ENCODE measurements around the gene SLC9A9.

SLC9A9 gene

DNA sequence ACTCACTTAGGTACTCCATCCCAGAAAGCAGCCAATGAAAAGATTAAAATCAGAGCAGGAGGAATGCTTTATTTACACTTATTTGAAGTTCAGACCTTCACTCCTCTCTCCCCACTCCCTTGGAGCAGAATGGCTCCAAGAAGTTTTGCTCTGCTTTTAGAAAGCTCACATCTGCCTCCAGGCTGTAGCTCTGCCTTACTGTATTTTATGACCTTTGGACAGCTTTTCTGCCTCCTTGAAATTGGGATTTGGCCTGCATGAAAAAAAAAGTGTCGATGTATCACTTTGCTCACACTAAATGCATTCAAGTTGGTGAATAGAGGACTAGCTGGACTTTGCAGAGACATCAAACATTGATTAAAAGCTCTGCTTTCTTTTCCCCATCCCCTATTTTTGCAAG lies 95.3 kb downstream of the SLC9A9 start:
- DNase-seq (ENCODE audit: low read depth): no peak
- no peak overlapping the region for H3K4me3 ChIP-seq (ENCODE audit: low read depth, low read length)
- TF ChIP-seq, protein P1, sequence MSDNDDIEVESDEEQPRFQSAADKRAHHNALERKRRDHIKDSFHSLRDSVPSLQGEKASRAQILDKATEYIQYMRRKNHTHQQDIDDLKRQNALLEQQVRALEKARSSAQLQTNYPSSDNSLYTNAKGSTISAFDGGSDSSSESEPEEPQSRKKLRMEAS (IDR thresholded peaks at IDR 0.05; ENCODE audit: low read depth, low read length): no peak
- no peak for TF ChIP-seq POLR2A (IDR thresholded peaks at IDR 0.05; ENCODE audit: extremely low read depth, insufficient read length)
- TF ChIP-seq, protein P2, sequence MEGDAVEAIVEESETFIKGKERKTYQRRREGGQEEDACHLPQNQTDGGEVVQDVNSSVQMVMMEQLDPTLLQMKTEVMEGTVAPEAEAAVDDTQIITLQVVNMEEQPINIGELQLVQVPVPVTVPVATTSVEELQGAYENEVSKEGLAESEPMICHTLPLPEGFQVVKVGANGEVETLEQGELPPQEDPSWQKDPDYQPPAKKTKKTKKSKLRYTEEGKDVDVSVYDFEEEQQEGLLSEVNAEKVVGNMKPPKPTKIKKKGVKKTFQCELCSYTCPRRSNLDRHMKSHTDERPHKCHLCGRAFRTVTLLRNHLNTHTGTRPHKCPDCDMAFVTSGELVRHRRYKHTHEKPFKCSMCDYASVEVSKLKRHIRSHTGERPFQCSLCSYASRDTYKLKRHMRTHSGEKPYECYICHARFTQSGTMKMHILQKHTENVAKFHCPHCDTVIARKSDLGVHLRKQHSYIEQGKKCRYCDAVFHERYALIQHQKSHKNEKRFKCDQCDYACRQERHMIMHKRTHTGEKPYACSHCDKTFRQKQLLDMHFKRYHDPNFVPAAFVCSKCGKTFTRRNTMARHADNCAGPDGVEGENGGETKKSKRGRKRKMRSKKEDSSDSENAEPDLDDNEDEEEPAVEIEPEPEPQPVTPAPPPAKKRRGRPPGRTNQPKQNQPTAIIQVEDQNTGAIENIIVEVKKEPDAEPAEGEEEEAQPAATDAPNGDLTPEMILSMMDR (IDR thresholded peaks at IDR 0.05; ENCODE audit: low read depth, low read length): no peak
- no peak for TF ChIP-seq MYC (IDR thresholded peaks at IDR 0.05; ENCODE audit: low read depth, low read length)

DNA sequence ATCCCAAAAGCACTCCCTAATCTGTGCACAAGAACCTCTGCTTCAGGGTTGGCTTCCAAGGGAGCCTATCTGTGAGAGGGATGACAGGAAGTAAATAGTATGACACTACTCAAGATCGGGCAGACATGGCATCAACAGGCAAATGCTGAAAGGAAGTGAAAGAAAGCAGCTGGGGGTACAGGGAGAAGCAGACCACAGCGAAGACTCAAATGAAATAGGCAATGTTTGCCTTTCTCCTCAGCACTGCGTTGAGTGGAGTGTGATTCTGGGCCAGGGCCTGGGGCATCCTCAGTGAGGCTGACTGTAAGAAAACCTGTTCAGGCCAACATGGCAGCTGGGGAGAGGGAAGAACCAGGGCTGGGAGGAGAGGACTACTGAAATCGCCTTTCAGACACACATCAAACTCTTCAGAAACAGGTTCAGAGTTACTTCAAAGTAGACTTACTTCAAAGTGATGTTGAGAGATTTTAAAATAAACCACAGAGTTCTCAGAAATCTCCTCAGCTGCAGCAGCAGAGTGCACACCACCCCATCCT lies 96.6 kb downstream of the SLC9A9 start:
- H3K4me3 ChIP-seq (ENCODE audit: low read depth, low read length): no peak overlapping the region
- no peak for TF ChIP-seq POLR2A (IDR thresholded peaks at IDR 0.05; ENCODE audit: extremely low read depth, insufficient read length)
- no peak for DNase-seq (ENCODE audit: low read depth)

DNA sequence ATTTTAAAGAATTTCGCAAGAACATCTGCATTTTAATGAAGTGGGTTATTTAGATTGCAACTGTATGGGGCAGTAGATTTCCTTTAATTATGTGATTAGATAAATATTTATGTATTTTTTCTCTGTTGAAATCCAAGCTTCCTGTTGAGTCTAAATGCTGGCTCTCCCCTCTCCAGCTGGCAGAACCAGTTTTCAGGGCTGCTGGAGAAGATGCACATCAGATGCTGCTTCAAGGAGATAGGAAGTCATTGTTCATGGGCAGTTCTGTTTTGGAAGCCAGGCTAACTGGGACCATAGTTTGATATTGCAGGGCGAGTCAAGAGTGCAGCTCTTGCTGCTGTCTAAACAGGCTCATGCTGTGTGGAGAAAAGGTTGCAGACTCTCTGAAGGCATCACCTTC lies 97.4 kb downstream of the SLC9A9 start:
- no peak overlapping the region for H3K4me3 ChIP-seq (ENCODE audit: low read depth, low read length)
- TF ChIP-seq, protein P2 (IDR thresholded peaks at IDR 0.05; ENCODE audit: low read depth, low read length): no peak
- TF ChIP-seq POLR2A (IDR thresholded peaks at IDR 0.05; ENCODE audit: extremely low read depth, insufficient read length) (no peak), MYC (IDR thresholded peaks at IDR 0.05; ENCODE audit: low read depth, low read length) (no peak)
- TF ChIP-seq, protein P1 (IDR thresholded peaks at IDR 0.05; ENCODE audit: low read depth, low read length): no peak
- DNase-seq (ENCODE audit: low read depth): no peak

DNA sequence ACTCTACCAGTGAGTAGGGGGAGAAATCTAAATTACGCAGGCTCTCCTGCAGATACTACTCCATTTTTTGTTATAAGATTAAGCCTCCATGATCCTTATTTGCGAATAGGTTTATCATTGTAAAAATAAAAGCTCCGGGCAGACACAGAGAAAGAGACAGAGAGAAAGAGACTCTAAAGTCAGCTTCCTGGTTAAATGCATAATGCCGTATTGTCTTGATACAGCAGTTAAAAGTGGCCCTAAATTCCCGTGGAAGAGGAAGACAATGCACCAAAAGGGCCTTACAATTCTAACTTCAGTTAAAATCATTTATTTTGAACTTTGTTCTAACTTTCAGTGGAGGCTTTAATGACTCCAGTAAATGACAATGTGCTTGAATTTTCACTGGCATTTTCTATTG lies 98.3 kb downstream of the SLC9A9 start:
- TF ChIP-seq MYC (IDR thresholded peaks at IDR 0.05; ENCODE audit: low read depth, low read length): no peak
- TF ChIP-seq POLR2A (IDR thresholded peaks at IDR 0.05; ENCODE audit: extremely low read depth, insufficient read length): no peak
- TF ChIP-seq, protein P1 (IDR thresholded peaks at IDR 0.05; ENCODE audit: low read depth, low read length): no peak
- TF ChIP-seq, protein P2 (IDR thresholded peaks at IDR 0.05; ENCODE audit: low read depth, low read length): no peak
- no peak overlapping the region for H3K4me3 ChIP-seq (ENCODE audit: low read depth, low read length)
- DNase-seq (ENCODE audit: low read depth): no peak

DNA sequence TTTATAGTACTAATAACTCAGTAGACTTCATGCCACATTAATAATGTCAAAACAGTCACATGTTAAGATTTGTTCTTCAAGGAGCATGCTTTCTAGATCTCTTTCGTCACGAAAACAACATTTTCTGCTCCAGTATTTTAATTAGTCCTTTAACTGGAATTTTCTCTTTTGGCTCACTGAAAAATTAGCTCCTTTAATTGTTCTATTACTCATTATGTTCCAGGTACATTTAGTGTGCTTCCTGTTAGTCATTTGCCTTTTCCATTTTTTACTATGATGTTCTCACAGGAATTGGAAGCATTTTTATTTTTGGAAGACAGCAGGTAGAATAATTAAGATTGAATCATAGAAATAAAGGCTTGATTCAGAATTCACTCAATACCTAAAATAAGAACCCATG lies 111.2 kb downstream of the SLC9A9 start:
- no peak for TF ChIP-seq MYC (IDR thresholded peaks at IDR 0.05; ENCODE audit: low read depth, low read length)
- TF ChIP-seq, protein P2 (IDR thresholded peaks at IDR 0.05; ENCODE audit: low read depth, low read length): no peak
- no peak overlapping the region for H3K4me3 ChIP-seq (ENCODE audit: low read depth, low read length)
- DNase-seq (ENCODE audit: low read depth): no peak

DNA sequence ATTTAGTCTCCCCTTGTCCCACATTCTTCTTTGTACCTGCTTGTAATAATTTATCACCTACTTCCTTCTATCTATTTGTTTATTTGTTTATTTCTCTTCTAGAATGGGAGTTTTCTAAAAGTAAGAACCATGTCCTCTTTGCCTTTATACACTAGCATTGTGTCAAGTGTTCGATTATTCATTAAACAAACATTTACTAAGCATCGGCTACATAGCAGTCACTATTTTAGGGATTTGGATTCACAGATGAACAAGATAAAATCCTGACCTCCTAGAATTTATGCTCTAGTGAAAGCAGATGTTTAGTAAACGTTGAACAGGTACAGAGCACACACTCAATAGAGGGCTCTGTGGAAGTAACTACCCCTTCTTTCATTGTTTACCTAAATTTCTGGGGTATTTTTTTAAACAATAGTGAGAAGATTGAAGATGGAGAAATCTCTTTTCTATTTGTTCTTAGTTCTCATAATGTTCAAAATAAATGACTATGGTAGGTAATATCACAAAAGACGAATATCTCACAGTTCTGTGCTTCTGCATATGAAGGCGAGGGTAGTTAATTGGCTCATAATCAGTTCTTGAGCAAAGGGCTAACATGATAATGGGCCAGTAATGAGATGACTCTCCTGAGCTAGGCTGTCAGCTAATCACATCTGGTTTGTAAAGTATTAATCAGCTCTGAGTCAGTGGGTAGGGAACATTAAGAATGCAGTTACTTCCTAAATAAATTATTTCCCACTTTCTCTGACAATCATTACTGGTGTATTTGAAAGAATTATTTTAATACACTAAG lies 111.9 kb downstream of the SLC9A9 start:
- no peak for TF ChIP-seq MYC (IDR thresholded peaks at IDR 0.05; ENCODE audit: low read depth, low read length)
- TF ChIP-seq, protein P2 (IDR thresholded peaks at IDR 0.05; ENCODE audit: low read depth, low read length): no peak
- TF ChIP-seq, protein P1 (IDR thresholded peaks at IDR 0.05; ENCODE audit: low read depth, low read length): no peak
- TF ChIP-seq POLR2A (IDR thresholded peaks at IDR 0.05; ENCODE audit: extremely low read depth, insufficient read length): no peak
- no peak for DNase-seq (ENCODE audit: low read depth)
- H3K4me3 ChIP-seq (ENCODE audit: low read depth, low read length): no peak overlapping the region

Data from NB4 (cell line).